ENCODE results near the gene SPATS2L. TPM values are rescaled to one million over a fixed set of nuclear protein-coding genes. Genes with fewer than 3 reads are reported as not detected.

The SPATS2L gene
- polyA plus RNA-seq, 1 experiment = 243 TPM

DNA sequence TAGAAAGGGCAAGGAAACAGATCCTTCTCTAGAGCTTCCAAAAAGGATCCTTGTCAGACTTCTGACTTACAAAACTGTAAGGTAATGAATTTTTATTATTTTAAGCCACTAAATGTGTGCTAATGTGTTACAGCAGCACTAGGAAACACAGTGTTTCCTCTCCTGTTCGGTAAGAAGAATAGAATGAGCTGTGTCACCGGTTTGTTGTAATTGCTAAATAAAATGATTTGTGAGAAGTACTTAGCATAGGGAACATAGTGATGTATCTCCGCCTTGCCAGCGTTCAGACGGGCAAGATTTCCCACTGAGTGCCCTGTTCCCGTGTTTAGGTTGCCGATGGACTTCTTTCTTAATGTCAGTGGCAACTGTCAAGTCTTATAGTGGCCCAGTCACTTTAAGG, 57.6 kb downstream of the SPATS2L start:
- DNase-seq (ENCODE audit: low read depth) = no peak
- ChIA-PET CTCF (interaction anchor here (0.8 to 1.3 kb wide), 5 partner anchors 12 to 34 kb away, joined by 3 to 5 read pairs (median 3); no protein-coding TSS in a partner anchor), POLR2A (no interaction called here)
- H3K4me3 ChIP-seq (ENCODE audit: low read depth, low read length) = no peak overlapping the region
- TF ChIP-seq, protein P1, sequence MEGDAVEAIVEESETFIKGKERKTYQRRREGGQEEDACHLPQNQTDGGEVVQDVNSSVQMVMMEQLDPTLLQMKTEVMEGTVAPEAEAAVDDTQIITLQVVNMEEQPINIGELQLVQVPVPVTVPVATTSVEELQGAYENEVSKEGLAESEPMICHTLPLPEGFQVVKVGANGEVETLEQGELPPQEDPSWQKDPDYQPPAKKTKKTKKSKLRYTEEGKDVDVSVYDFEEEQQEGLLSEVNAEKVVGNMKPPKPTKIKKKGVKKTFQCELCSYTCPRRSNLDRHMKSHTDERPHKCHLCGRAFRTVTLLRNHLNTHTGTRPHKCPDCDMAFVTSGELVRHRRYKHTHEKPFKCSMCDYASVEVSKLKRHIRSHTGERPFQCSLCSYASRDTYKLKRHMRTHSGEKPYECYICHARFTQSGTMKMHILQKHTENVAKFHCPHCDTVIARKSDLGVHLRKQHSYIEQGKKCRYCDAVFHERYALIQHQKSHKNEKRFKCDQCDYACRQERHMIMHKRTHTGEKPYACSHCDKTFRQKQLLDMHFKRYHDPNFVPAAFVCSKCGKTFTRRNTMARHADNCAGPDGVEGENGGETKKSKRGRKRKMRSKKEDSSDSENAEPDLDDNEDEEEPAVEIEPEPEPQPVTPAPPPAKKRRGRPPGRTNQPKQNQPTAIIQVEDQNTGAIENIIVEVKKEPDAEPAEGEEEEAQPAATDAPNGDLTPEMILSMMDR (IDR thresholded peaks at IDR 0.05; ENCODE audit: insufficient read depth, low read depth, low read length) = no peak
- no peaks in the 10 kb centered on the region for H3K27me3 ChIP-seq (ENCODE audit: control insufficient read depth, insufficient read depth, low read length)
- H3K36me3 ChIP-seq (ENCODE audit: control insufficient read depth, insufficient read depth, low read length) = no peaks in the 10 kb centered on the region

DNA sequence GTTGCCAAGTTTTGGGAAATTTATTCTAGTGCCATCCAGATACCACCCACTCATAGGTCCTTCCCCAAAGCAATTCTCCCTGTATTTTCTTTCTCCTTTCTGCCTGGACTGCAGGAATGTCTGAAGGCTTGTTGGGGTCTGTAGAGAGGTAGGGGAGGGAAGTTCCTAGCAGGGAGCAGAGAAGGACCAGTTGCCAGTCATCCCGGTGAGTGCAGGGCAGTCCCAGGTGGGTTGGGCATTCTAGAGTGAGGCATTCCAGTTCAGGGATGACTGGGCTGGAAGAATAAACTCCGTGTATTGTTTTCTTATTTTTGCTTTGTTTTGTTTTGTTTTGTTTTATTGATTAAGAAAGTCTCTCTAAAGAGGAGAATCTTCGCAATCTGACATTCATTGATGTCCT, 58.1 kb downstream of the SPATS2L start:
- Histone ChIP-seq H3K36me3 (ENCODE audit: control insufficient read depth, insufficient read depth, low read length) (no peaks in the 10 kb centered on the region), H3K27me3 (ENCODE audit: control insufficient read depth, insufficient read depth, low read length) (no peaks in the 10 kb centered on the region), H3K4me3 (ENCODE audit: low read depth, low read length) (no peak overlapping the region)
- TF ChIP-seq, protein P1 (IDR thresholded peaks at IDR 0.05; ENCODE audit: insufficient read depth, low read depth, low read length) = no peak
- POLR2A ChIA-PET = no interaction called here
- no peak for DNase-seq (ENCODE audit: low read depth)
- CTCF ChIA-PET = interaction anchor here (1.2 kb wide), 1 partner anchor 18 kb away, joined by 3 read pairs; no protein-coding TSS in a partner anchor

DNA sequence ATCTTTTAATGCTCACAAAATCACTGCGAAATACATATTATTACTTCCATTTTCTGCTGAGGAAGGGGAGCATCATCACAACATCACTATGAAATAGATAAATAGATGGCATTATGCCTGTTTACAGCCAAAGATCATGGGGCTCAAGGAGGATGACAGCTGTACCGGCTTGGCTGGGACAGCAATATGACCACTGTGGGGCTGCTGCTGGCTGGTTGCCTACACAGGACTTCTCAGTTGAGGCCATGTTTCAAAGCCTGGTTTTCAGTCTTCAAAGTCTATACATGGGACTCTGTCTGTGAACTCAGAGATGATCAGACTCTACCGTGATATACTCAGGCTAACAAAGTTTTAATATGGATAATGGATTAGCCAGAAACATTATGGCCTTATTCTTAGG, 58.7 kb downstream of the SPATS2L start:
- ChIA-PET POLR2A (no interaction called here), CTCF (no interaction called here)
- no peak overlapping the region for H3K4me3 ChIP-seq (ENCODE audit: low read depth, low read length)
- DNase-seq (ENCODE audit: low read depth) = no peak
- H3K36me3 ChIP-seq (ENCODE audit: control insufficient read depth, insufficient read depth, low read length) = no peaks in the 10 kb centered on the region
- TF ChIP-seq, protein P1 (IDR thresholded peaks at IDR 0.05; ENCODE audit: insufficient read depth, low read depth, low read length) = no peak
- H3K27me3 ChIP-seq (ENCODE audit: control insufficient read depth, insufficient read depth, low read length) = no peaks in the 10 kb centered on the region

DNA sequence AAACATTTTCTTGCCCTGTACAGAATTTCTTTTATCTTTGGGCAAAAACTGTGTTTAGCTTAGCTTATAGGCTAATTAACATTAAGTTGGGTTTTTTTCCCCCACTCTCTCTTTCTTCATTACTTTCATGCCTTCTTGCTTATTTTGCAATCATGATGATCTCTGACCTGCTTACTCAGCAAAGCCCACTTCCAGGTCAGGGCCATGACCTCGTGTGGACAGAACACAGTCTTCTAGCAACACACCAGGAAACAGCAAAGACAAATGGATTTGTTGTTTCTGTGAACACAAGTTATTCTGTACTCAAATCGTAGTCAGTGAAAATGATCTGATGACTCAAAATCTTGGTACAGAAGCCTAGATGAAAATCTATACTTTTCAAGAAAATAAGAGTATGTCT, 60.7 kb downstream of the SPATS2L start:
- Histone ChIP-seq H3K27me3 (ENCODE audit: control insufficient read depth, insufficient read depth, low read length) (no peaks in the 10 kb centered on the region), H3K36me3 (ENCODE audit: control insufficient read depth, insufficient read depth, low read length) (no peaks in the 10 kb centered on the region), H3K4me3 (ENCODE audit: low read depth, low read length) (no peak overlapping the region)
- POLR2A ChIA-PET = no interaction called here
- DNase-seq (ENCODE audit: low read depth) = no peak
- TF ChIP-seq, protein P1 (IDR thresholded peaks at IDR 0.05; ENCODE audit: insufficient read depth, low read depth, low read length) = no peak
- CTCF ChIA-PET = no interaction called here

DNA sequence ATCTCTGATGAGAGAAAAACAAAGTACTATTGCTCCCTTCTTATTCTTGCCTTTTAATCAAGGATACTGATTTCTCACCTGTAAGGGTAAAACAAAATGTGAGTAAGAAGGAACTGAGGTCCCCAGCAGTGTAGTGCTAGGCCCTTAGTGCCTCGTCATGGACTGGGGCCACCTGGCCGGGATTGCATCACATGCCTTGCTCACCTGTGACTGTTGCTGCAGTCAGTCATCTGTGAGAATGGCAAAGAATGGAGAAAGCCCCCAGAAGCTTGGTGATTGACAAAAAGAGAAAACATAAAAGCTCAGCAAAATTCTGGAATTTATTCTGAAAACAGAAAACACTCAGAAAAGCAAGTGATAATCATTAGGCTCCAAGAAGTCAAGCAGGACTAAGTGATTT, 63.4 kb downstream of the SPATS2L start:
- ChIA-PET POLR2A (no interaction called here), CTCF (no interaction called here)
- no peaks in the 10 kb centered on the region for H3K27me3 ChIP-seq (ENCODE audit: control insufficient read depth, insufficient read depth, low read length)
- no peak overlapping the region for H3K4me3 ChIP-seq (ENCODE audit: low read depth, low read length)
- TF ChIP-seq, protein P1 (IDR thresholded peaks at IDR 0.05; ENCODE audit: insufficient read depth, low read depth, low read length) = no peak
- H3K36me3 ChIP-seq (ENCODE audit: control insufficient read depth, insufficient read depth, low read length) = no peaks in the 10 kb centered on the region
- no peak for DNase-seq (ENCODE audit: low read depth)
